ENCODE data around the gene GATAD1.

DNA sequence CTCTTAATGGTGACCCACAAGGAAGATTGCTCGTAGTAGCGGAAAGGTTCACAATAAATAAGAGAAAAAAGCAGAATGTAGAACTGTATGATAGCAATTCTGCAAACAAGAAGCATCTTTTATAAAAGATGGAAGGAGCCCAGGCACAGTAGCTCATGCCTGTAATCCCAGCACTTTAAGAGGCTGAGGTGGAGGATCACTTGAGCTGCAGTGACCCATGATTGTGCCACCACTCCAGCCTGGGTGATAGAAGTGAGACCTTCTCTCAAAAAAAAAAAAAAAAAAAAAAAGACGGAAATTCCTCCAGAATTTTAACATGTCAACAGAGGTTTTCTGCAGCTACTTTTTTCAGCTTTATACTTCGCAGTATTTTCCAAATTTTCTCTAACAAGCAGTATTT is 13.2 kb downstream of the GATAD1 start:
- TF ChIP-seq EP300 (IDR thresholded peaks at IDR 0.05; ENCODE audit: borderline replicate concordance in 1 of 2, control insufficient read depth in 1 of 2, low read depth in 2 of 2, low read length in 2 of 2) (no peak), POLR2AphosphoS2 (IDR thresholded peaks at IDR 0.05; ENCODE audit: low read depth, low read length) (no peak), CTCF (IDR thresholded peaks at IDR 0.05 in 2 of 3, conservative IDR thresholded peaks at IDR 0.05 in 1 of 3; ENCODE audit: control insufficient read depth in 2 of 3, extremely low read depth in 1 of 3, insufficient read depth in 1 of 3, low read depth in 3 of 3, low read length in 3 of 3) (no peak), USF1 (IDR thresholded peaks at IDR 0.05; ENCODE audit: borderline replicate concordance, extremely low read length, insufficient read depth, low read depth, low read length) (no peak)

All from GM12878 (cell line).